CD8-positive, alpha-beta memory T cell (primary cell): ENCODE measurements around the gene VASP. TPM values are rescaled to one million over a fixed set of nuclear protein-coding genes. Genes with fewer than 3 reads are reported as not detected.
A peak's percentile ranks its signal among the peaks of the same experiment; 100 is the strongest.

Source experiments
- CTCF ChIA-PET: fragments of 350-600 bp; sonication (Branson Sonifier 250); formaldehyde crosslinking; loops from one replicate; lab custom pipeline; 2021; ENCODE audit warnings: antibody characterized with exemption; lab: Charles Lee
- POLR2A ChIA-PET: fragments of 350-600 bp; sonication (Branson Sonifier 250); formaldehyde crosslinking; loops from one replicate; lab custom pipeline; 2021; ENCODE audit warnings: antibody characterized with exemption; lab: Charles Lee
- DNase-seq, 5 donors: peaks; one replicate each; pipeline versions ENCODE4 v3.0.0 to v3.0.0-alpha.2; 2020 to 2022; ENCODE audit warnings: mixed read lengths in 1 of 5
- H3K27ac ChIP-seq: one replicate; pipeline ENCODE4 v1.7.0; 2013; ENCODE audit warnings: low read depth, mild to moderate bottlenecking, low read length, moderate library complexity
- H3K27me3 ChIP-seq: 2 replicates; pipeline ENCODE4 v1.7.0; 2013; ENCODE audit warnings: low read length, mild to moderate bottlenecking; ENCODE audit not compliant: insufficient read depth, poor library complexity, severe bottlenecking
- H3K36me3 ChIP-seq: 2 replicates; pipeline ENCODE4 v1.7.0; 2013; ENCODE audit warnings: mild to moderate bottlenecking, low read length, moderate library complexity; ENCODE audit not compliant: insufficient read depth
- H3K4me1 ChIP-seq: 2 replicates; pipeline ENCODE4 v1.7.0; 2013; ENCODE audit warnings: mild to moderate bottlenecking, low read length, moderate library complexity; ENCODE audit not compliant: insufficient read depth
- H3K4me3 ChIP-seq: 2 replicates; pipeline ENCODE4 v1.7.0; 2013; ENCODE audit warnings: mild to moderate bottlenecking, low read length
- H3K9me3 ChIP-seq: 2 replicates; pipeline ENCODE4 v1.7.0; 2013; ENCODE audit warnings: mild to moderate bottlenecking, low read length
- H3K27ac Mint-ChIP-seq, 8 donors: one replicate each; pipeline ENCODE4 v1.8.0; 2020 to 2021; ENCODE audit warnings: mixed read lengths in 8 of 8, mild to moderate bottlenecking in 6 of 8, inconsistent platforms in 3 of 8, moderate library complexity in 3 of 8
- H3K27me3 Mint-ChIP-seq, 2 donors: one replicate each; pipeline ENCODE4 v1.8.0; 2020 to 2021; ENCODE audit warnings: mixed read lengths in 2 of 2, mild to moderate bottlenecking in 1 of 2, moderate library complexity in 1 of 2
- H3K36me3 Mint-ChIP-seq, 3 donors: one replicate each; pipeline ENCODE4 v1.8.0; 2020 to 2021; ENCODE audit warnings: mixed read lengths in 3 of 3, inconsistent platforms in 1 of 3, mild to moderate bottlenecking in 1 of 3
- H3K4me1 Mint-ChIP-seq, 3 donors: one replicate each; pipeline ENCODE4 v1.8.0; 2020 to 2021; ENCODE audit warnings: mixed read lengths in 3 of 3, inconsistent platforms in 1 of 3, mild to moderate bottlenecking in 1 of 3
- H3K4me3 Mint-ChIP-seq, 7 donors: one replicate each; pipeline ENCODE4 v1.8.0; 2020 to 2021; ENCODE audit warnings: mixed read lengths in 7 of 7, mild to moderate bottlenecking in 6 of 7, moderate library complexity in 4 of 7, inconsistent platforms in 2 of 7
- H3K9me3 Mint-ChIP-seq, 5 donors: one replicate each; pipeline ENCODE4 v1.8.0; 2020 to 2022; ENCODE audit warnings: mixed read lengths in 5 of 5, mild to moderate bottlenecking in 3 of 5, moderate library complexity in 2 of 5, inconsistent platforms in 1 of 5
- polyA plus RNA-seq: library from polyadenylated mRNA; unstranded; fragments of 300-500 nt; fragmentation: Illumina TruSeq; gene quantifications from one replicate; pipeline ENCODE4 v1.2.3, GENCODE V29; 2021
- total RNA-seq, 2 experiments: library from RNA; stranded (reverse); gene quantifications; one replicate each; pipeline ENCODE4 v1.2.3, GENCODE V29; 2021

VASP gene
- total and polyA plus RNA-seq, 3 experiments from 2014 or later, result 61.8 to 170 (median 154) TPM

DNA sequence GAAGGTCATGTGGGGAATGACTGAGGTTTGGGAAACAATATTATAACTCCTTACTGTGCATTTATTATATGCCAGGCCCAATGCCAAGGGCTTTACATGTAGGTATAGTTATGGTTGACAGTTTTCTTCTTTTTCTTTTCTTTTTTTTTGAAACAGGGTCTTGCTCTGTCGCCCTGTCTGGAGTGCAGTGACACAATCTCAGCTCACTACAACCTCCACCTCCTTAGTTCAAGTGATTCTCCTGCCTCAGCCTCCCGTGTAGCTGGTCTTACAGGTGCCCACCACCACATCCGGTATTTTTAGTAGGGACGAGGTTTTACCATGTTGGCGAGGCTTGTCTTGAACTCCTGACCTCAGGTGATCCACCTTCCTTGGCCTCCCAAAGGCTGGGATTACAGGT is 24.2 kb upstream of the VASP start:
- peaks cover 19 to 25% (median 21%) of the 10 kb centered on the region in 3 donors for H3K4me1 Mint-ChIP-seq
- peak overlapping the region in 1 of 7 donors; percentile 34 for H3K4me3 Mint-ChIP-seq
- H3K27ac Mint-ChIP-seq, result no peak overlapping the region
- no peaks in the 10 kb centered on the region for H3K36me3 ChIP-seq
- H3K4me3 ChIP-seq, result no peak overlapping the region
- peaks cover 0 to 5% (median 0%) of the 10 kb centered on the region in 3 donors for H3K36me3 Mint-ChIP-seq
- CTCF ChIA-PET, result interaction anchor here (0.6 to 8.6 kb wide), 2 partner anchors 43 to 55 kb away, joined by 3 to 89 read pairs; no protein-coding TSS in a partner anchor
- H3K9me3 Mint-ChIP-seq, result peaks cover 0 to 2% (median 0%) of the 10 kb centered on the region in 5 donors
- H3K4me1 ChIP-seq, result peaks cover 2% of the 10 kb centered on the region
- no peaks in the 10 kb centered on the region for H3K27me3 ChIP-seq
- DNase-seq, result no peak
- H3K9me3 ChIP-seq, result no peaks in the 10 kb centered on the region
- peaks cover 0 to 7% of the 10 kb centered on the region in 2 donors for H3K27me3 Mint-ChIP-seq
- no peak overlapping the region for H3K27ac ChIP-seq
- POLR2A ChIA-PET, result no interaction called here

DNA sequence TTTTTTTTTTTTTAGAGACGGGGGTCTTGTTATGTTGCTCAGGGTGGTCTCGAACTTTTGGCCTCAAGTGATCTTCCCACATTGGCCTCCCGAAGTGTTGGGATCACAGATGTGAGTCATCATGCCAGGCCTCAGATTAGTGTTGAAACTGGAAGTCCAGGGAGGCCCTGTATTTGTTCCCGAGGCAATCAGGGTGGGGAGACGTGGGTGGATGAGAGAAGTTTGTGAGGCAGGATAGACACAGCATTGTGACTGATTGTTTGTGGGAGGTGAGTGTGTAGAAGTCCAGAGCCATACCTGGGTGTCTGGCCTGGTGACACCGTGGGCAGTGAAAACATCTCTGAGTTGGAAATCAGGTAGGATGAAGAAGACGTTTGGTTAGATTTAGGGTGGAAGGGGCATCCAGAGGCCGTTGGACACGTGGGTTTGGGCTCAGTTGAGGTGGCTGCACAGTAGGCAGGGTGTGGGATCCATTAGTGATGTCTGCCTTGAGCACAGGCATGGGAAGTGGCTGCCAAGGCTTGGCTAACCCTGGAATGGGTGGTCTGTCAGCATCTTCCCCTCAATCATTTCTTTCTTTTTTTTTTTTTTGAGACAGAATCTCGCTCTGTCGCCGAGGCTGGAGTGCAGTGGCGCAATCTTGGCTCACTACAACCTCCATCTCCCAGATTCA is 22.9 kb upstream of the VASP start:
- H3K27me3 ChIP-seq, result no peaks in the 10 kb centered on the region
- peaks cover 10 to 13% (median 10%) of the 10 kb centered on the region in 3 donors for H3K4me1 Mint-ChIP-seq
- DNase-seq, result no peak
- no peak overlapping the region for H3K27ac ChIP-seq
- peak overlapping the region in 3 of 7 donors; percentile 31 to 95 (median 46) for H3K4me3 Mint-ChIP-seq
- ChIA-PET CTCF (interaction anchor here (0.6 to 8.6 kb wide), 21 partner anchors 10 to 166 kb away, joined by 3 to 89 read pairs (median 6); partner anchors contain the start of genes FOSB, PPM1N, PPP1R13L and RTN2), POLR2A (interaction anchor here (0.5 to 1.8 kb wide), 2 partner anchors 45 to 58 kb away, joined by 6 to 20 read pairs; no protein-coding TSS in a partner anchor)
- no peaks in the 10 kb centered on the region for H3K36me3 ChIP-seq
- no peaks in the 10 kb centered on the region for H3K36me3 Mint-ChIP-seq
- H3K4me3 ChIP-seq, result no peak overlapping the region
- peak overlapping the region in 2 of 8 donors; percentile 26 to 64 for H3K27ac Mint-ChIP-seq
- no peaks in the 10 kb centered on the region for H3K4me1 ChIP-seq
- H3K9me3 Mint-ChIP-seq, result no peaks in the 10 kb centered on the region
- H3K27me3 Mint-ChIP-seq, result peaks cover 0 to 8% of the 10 kb centered on the region in 2 donors
- H3K9me3 ChIP-seq, result no peaks in the 10 kb centered on the region

DNA sequence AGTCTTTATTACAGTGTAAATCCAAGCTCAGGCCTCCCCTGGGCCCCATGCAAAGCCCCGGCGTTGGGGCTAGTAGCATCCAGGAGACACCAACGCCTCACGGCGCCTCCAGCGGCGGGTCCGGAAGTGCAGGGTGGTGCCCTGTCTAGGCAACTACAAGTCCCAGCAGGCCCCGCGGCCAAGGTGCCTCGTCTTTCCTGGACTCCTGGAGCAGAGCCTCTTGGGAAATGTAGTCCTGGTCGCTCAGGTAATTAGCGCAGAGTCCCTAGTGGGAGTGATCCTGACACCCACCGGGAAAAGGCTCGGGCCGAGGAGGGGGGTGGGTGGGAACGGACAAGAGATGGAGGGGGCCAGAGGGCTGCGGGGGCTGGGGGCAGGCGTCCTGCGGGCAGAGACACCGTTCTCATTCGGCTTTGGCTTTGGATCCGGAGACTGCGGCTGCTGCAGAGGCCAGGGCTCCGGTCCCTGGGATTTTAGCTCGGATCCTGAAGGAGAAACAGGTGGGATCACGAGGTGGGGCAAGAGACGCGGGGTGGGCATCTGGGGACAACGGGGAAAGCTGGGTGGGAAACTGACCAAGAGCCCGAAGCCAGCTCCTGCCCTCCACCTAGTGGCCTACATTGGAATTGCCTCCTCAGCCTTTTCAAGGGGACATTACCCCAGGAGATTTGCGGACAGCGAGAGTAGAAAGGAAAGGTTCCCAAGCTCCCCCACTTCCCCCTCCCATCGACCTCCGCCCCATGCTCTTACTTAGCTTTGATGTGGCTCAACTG is 21.8 kb upstream of the VASP start:
- H3K4me1 Mint-ChIP-seq, result peaks cover 8 to 10% (median 10%) of the 10 kb centered on the region in 3 donors
- POLR2A ChIA-PET, result interaction anchor here (0.5 to 1.8 kb wide), 5 partner anchors 14 to 59 kb away, joined by 3 to 20 read pairs (median 6); no protein-coding TSS in a partner anchor
- H3K9me3 Mint-ChIP-seq, result no peaks in the 10 kb centered on the region
- CTCF ChIA-PET, result interaction anchor here (0.6 to 8.6 kb wide), 30 partner anchors 11 to 207 kb away, joined by 3 to 89 read pairs (median 5); partner anchors contain the start of genes FOSB, PPM1N, PPP1R13L and QPCTL
- Histone ChIP-seq H3K27me3 (no peaks in the 10 kb centered on the region), H3K4me1 (no peaks in the 10 kb centered on the region), H3K27ac (peak overlapping the region; percentile 44), H3K36me3 (no peaks in the 10 kb centered on the region), H3K4me3 (peak overlapping the region; percentile 94), H3K9me3 (no peaks in the 10 kb centered on the region)
- DNase-seq, result peak; percentile 92 to 98 (median 95)
- H3K27ac Mint-ChIP-seq, result peak overlapping the region in 7 of 8 donors; percentile 23 to 91 (median 78)
- H3K4me3 Mint-ChIP-seq, result peak overlapping the region; percentile 90 to 98 (median 94)
- H3K36me3 Mint-ChIP-seq, result no peaks in the 10 kb centered on the region
- H3K27me3 Mint-ChIP-seq, result peaks cover 0 to 10% of the 10 kb centered on the region in 2 donors

DNA sequence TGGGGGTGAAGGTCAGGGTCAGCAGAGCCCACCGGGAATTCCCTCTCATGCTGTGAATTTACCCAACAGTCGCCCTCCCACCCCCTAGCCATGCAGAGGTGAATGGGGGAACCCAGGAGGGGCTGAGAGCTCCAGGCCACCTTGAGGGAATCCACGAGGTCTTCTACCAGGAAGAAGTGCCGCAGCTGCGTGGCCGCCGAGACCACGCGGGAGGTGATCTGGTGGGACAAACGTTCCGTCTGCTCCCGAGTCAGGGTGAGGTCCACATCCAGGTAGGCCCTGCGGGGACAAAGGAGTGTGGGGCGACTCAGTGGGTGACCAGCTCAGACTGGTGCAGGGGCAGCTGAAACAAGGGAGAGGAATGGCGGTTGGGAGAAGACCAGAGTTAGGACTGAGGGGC is 18.6 kb upstream of the VASP start:
- POLR2A ChIA-PET, result no interaction called here
- Mint-ChIP-seq H3K27ac (no peak overlapping the region), H3K27me3 (peaks cover 14 to 20% of the 10 kb centered on the region in 2 donors), H3K4me3 (no peak overlapping the region), H3K36me3 (no peaks in the 10 kb centered on the region), H3K4me1 (peaks cover 11 to 17% (median 14%) of the 10 kb centered on the region in 3 donors), H3K9me3 (no peaks in the 10 kb centered on the region)
- Histone ChIP-seq H3K27me3 (peaks cover 7% of the 10 kb centered on the region), H3K4me1 (peaks cover 4% of the 10 kb centered on the region), H3K4me3 (no peak overlapping the region), H3K9me3 (no peaks in the 10 kb centered on the region), H3K36me3 (no peaks in the 10 kb centered on the region), H3K27ac (no peak overlapping the region)
- CTCF ChIA-PET, result interaction anchor here (1.2 to 8.6 kb wide), 3 partner anchors 10 to 70 kb away, joined by 3 to 89 read pairs (median 7); no protein-coding TSS in a partner anchor
- no peak for DNase-seq

DNA sequence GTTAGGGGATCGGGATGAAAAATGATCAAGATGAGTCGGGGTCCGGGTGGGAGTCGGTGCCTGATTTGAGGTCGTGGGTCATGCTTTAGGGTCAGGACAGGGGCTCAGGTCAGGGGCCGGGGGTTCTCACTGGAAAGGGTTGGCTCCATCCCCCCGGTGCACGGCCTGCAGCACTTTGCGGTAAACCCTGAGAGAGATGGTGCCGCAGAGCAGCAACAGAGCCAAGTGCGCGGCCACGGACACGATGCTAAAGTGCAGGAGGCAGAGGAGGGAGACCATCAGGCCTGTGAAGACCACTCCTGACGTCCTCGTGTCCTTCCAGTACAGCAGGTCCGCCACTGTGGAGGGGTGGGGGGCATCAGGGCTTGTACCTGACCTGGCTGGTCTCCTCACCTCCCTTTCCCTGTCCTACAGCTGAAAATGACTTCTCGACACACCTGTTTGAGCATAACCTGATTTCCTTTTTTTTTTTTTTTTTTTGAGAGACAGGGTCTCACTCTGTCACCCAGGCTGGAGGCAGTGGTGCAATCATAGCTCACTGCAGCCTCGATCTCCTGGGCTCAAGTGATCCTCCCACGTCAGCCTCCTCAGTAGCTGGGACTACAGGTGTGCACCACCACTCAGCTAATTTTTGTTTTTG is 17.9 kb upstream of the VASP start:
- Histone ChIP-seq H3K4me1 (peaks cover 4% of the 10 kb centered on the region), H3K4me3 (no peak overlapping the region), H3K27ac (no peak overlapping the region), H3K27me3 (peaks cover 7% of the 10 kb centered on the region), H3K9me3 (no peaks in the 10 kb centered on the region), H3K36me3 (no peaks in the 10 kb centered on the region)
- Mint-ChIP-seq H3K27me3 (peaks cover 14 to 20% of the 10 kb centered on the region in 2 donors), H3K4me3 (no peak overlapping the region), H3K4me1 (peaks cover 10 to 18% (median 12%) of the 10 kb centered on the region in 3 donors), H3K36me3 (no peaks in the 10 kb centered on the region), H3K9me3 (no peaks in the 10 kb centered on the region), H3K27ac (peak overlapping the region in 1 of 8 donors; percentile 87)
- no peak for DNase-seq
- CTCF ChIA-PET, result interaction anchor here (1.2 to 8.6 kb wide), 3 partner anchors 10 to 69 kb away, joined by 3 to 89 read pairs (median 7); no protein-coding TSS in a partner anchor
- POLR2A ChIA-PET, result interaction anchor here (0.8 kb wide), 1 partner anchor 50 kb away, joined by 4 read pairs; no protein-coding TSS in a partner anchor

DNA sequence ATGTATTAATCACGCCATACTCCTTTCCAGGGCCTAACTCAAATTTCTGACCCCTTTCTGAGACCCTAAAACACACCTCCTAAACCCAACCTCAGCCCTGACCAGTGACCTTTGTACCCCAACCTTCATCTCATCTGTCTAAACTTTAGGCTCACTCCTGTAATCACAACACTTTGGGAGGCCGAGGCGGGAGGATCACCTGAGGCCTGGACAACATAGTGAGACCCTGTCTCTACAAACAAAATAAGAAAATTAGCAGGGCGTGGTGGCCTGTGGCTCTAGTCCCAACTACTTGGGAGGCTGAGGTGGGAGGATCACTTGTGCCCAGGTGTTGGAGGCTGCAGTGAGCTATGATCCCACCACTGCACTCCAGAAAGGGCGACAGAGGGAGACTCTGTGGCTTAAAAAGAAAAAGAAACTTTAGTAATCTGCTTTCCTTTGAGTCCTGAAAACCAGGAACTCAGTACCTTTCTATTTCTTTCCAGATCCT is 15.1 kb upstream of the VASP start:
- Mint-ChIP-seq H3K36me3 (no peaks in the 10 kb centered on the region), H3K9me3 (no peaks in the 10 kb centered on the region), H3K4me3 (peak overlapping the region in 1 of 7 donors; percentile 50)

More for the DNA sequence above, 15.1 kb upstream of the VASP start:
- peaks cover 15% of the 10 kb centered on the region for H3K27me3 ChIP-seq
- Mint-ChIP-seq H3K27ac (no peak overlapping the region), H3K4me1 (peaks cover 15 to 24% (median 19%) of the 10 kb centered on the region in 3 donors), H3K27me3 (peaks cover 20 to 22% of the 10 kb centered on the region in 2 donors)
- H3K9me3 ChIP-seq, result no peaks in the 10 kb centered on the region
- no peaks in the 10 kb centered on the region for H3K36me3 ChIP-seq
- CTCF ChIA-PET, result interaction anchor here (1.5 kb wide), 1 partner anchor 64 kb away, joined by 3 read pairs; no protein-coding TSS in a partner anchor
- no peak overlapping the region for H3K4me3 ChIP-seq
- POLR2A ChIA-PET, result no interaction called here
- peak overlapping the region; percentile 48 for H3K27ac ChIP-seq
- peaks cover 16% of the 10 kb centered on the region for H3K4me1 ChIP-seq
- DNase-seq, result no peak
